Osteocyte (in vitro differentiated cells): Measurements from ENCODE around the gene CYP27C1. TPM values are rescaled to one million over a fixed set of nuclear protein-coding genes. Genes with fewer than 3 reads are reported as not detected.
"Not testable (repeated sequence)": the region's sequence is repeated elsewhere in the genome, so short reads cannot be mapped to it uniquely, and the experiment has no call there.

Source experiments
- DNase-seq: peaks from one replicate; pipeline ENCODE4 v3.0.0; 2021; ENCODE audit warnings: mixed read lengths; ENCODE audit not compliant: unreplicated experiment; ENCODE audit errors: extremely low spot score
- H3K27ac Mint-ChIP-seq: one replicate; pipeline ENCODE4 v1.8.0; 2021; ENCODE audit warnings: mild to moderate bottlenecking, mixed read lengths; ENCODE audit not compliant: unreplicated experiment
- H3K27me3 Mint-ChIP-seq: one replicate; pipeline ENCODE4 v1.8.0; 2021; ENCODE audit warnings: mixed read lengths; ENCODE audit not compliant: unreplicated experiment
- H3K36me3 Mint-ChIP-seq: one replicate; pipeline ENCODE4 v1.8.0; 2021; ENCODE audit warnings: mixed read lengths; ENCODE audit not compliant: unreplicated experiment
- H3K4me1 Mint-ChIP-seq: one replicate; pipeline ENCODE4 v1.8.0; 2021; ENCODE audit warnings: mixed read lengths; ENCODE audit not compliant: unreplicated experiment
- H3K4me3 Mint-ChIP-seq: one replicate; pipeline ENCODE4 v1.8.0; 2021; ENCODE audit warnings: mild to moderate bottlenecking, moderate library complexity, mixed read lengths; ENCODE audit not compliant: unreplicated experiment
- H3K9me3 Mint-ChIP-seq: one replicate; pipeline ENCODE4 v1.8.0; 2021; ENCODE audit warnings: mixed read lengths; ENCODE audit not compliant: unreplicated experiment
- CTCF ChIP-seq: fragments of 200-600 bp; sonication (generic); IDR thresholded peaks from 2 replicates; pipeline ENCODE4 v1.5.0; 2021; ENCODE audit warnings: antibody characterized with exemption, mild to moderate bottlenecking, moderate library complexity
- total RNA-seq: library from RNA; stranded (reverse); gene quantifications from 2 replicates; pipeline ENCODE4 v1.2.1, GENCODE V29; 2021

CYP27C1 gene
- total RNA-seq, 1 donor from 2014 or later, result 24.9 TPM

GRCh38 chr2:127235082-127235702 lies 15.1 kb upstream of the CYP27C1 start:
- DNase-seq, result no peak
- peaks cover 16% of the 10 kb centered on the region for H3K9me3 Mint-ChIP-seq
- TF ChIP-seq CTCF, result no peak
- no peak overlapping the region for H3K27ac Mint-ChIP-seq
- H3K4me3 Mint-ChIP-seq, result no peak overlapping the region
- H3K36me3 Mint-ChIP-seq, result peaks cover 7% of the 10 kb centered on the region
- no peaks in the 10 kb centered on the region for H3K27me3 Mint-ChIP-seq
- no peaks in the 10 kb centered on the region for H3K4me1 Mint-ChIP-seq

GRCh38 chr2:127233710-127234109 lies 13.6 kb upstream of the CYP27C1 start:
- no peaks in the 10 kb centered on the region for H3K27me3 Mint-ChIP-seq
- H3K27ac Mint-ChIP-seq, result no peak overlapping the region
- no peak for DNase-seq
- no peak overlapping the region for H3K4me3 Mint-ChIP-seq
- TF ChIP-seq CTCF, result no peak
- peaks cover 16% of the 10 kb centered on the region for H3K9me3 Mint-ChIP-seq
- H3K36me3 Mint-ChIP-seq, result peaks cover 7% of the 10 kb centered on the region
- H3K4me1 Mint-ChIP-seq, result no peaks in the 10 kb centered on the region

- no peak overlapping the region for H3K4me3 Mint-ChIP-seq
- no peak overlapping the region for H3K27ac Mint-ChIP-seq
- H3K4me1 Mint-ChIP-seq, result peaks cover 17% of the 10 kb centered on the region
- no peaks in the 10 kb centered on the region for H3K27me3 Mint-ChIP-seq
- H3K36me3 Mint-ChIP-seq, result peaks cover 2% of the 10 kb centered on the region
- no peaks in the 10 kb centered on the region for H3K9me3 Mint-ChIP-seq
- no peak for DNase-seq
- TF ChIP-seq CTCF, result no peak
Measured at GRCh38 chr2:127231130-127231865, 11.2 kb upstream of the CYP27C1 start.

GRCh38 chr2:127229555-127229954 lies 9.5 kb upstream of the CYP27C1 start:
- H3K9me3 Mint-ChIP-seq, result no peaks in the 10 kb centered on the region
- no peaks in the 10 kb centered on the region for H3K27me3 Mint-ChIP-seq
- no peak overlapping the region for H3K27ac Mint-ChIP-seq
- peaks cover 2% of the 10 kb centered on the region for H3K36me3 Mint-ChIP-seq
- DNase-seq, result no peak
- peaks cover 34% of the 10 kb centered on the region for H3K4me1 Mint-ChIP-seq
- no peak overlapping the region for H3K4me3 Mint-ChIP-seq
- no peak for TF ChIP-seq CTCF

- H3K9me3 Mint-ChIP-seq, result no peaks in the 10 kb centered on the region
- peaks cover 44% of the 10 kb centered on the region for H3K4me1 Mint-ChIP-seq
- H3K36me3 Mint-ChIP-seq, result no peaks in the 10 kb centered on the region
- H3K4me3 Mint-ChIP-seq, result no peak overlapping the region
- no peaks in the 10 kb centered on the region for H3K27me3 Mint-ChIP-seq
- DNase-seq, result no peak
- TF ChIP-seq CTCF, result no peak
- H3K27ac Mint-ChIP-seq, result peak overlapping the region; percentile 90
Measured at GRCh38 chr2:127228102-127228501, 8.0 kb upstream of the CYP27C1 start.

- Mint-ChIP-seq H3K4me1 (peaks cover 44% of the 10 kb centered on the region), H3K27ac (peak overlapping the region; percentile 90)
- H3K9me3 Mint-ChIP-seq, H3K36me3 Mint-ChIP-seq, H3K4me3 Mint-ChIP-seq, DNase-seq, H3K27me3 Mint-ChIP-seq: not testable (repeated sequence)
Measured at GRCh38 chr2:127227264-127227660, 7.2 kb upstream of the CYP27C1 start.
